Calu3 (cell line): ENCODE data around the gene ARHGAP8. TPM values are rescaled to one million over a fixed set of nuclear protein-coding genes. Genes with fewer than 3 reads are reported as not detected.

Source experiments
- BruUV-seq: library from RNA; stranded (reverse); fragments of 400-500 nt; replicated peaks from 2 replicates; lab custom pipeline; 2021; lab: Mats Ljungman, UMichigan
- CTCF ChIA-PET: fragments of 300-600 bp; sonication (Branson Sonifier 250); formaldehyde crosslinking; loops from one replicate; lab custom pipeline; 2022; ENCODE audit warnings: antibody characterized with exemption; lab: Charles Lee
- DNase-seq: peaks from one replicate; pipeline ENCODE4 v3.0.0; 2022
- H3K27ac Mint-ChIP-seq: one replicate; pipeline ENCODE4 v1.8.0; 2022; ENCODE audit warnings: mixed read lengths; ENCODE audit not compliant: unreplicated experiment
- H3K27me3 Mint-ChIP-seq: one replicate; pipeline ENCODE4 v1.8.0; 2022; ENCODE audit warnings: mixed read lengths; ENCODE audit not compliant: unreplicated experiment
- H3K36me3 Mint-ChIP-seq: one replicate; pipeline ENCODE4 v1.8.0; 2022; ENCODE audit warnings: mild to moderate bottlenecking, moderate library complexity, mixed read lengths; ENCODE audit not compliant: insufficient read depth, unreplicated experiment
- H3K4me1 Mint-ChIP-seq: one replicate; pipeline ENCODE4 v1.8.0; 2022; ENCODE audit warnings: mild to moderate bottlenecking, low read depth, mixed read lengths; ENCODE audit not compliant: unreplicated experiment
- H3K4me3 Mint-ChIP-seq: one replicate; pipeline ENCODE4 v1.8.0; 2022; ENCODE audit warnings: mild to moderate bottlenecking, low read depth, moderate library complexity, mixed read lengths; ENCODE audit not compliant: unreplicated experiment
- H3K9me3 Mint-ChIP-seq: one replicate; pipeline ENCODE4 v1.8.0; 2022; ENCODE audit warnings: low read depth, mixed read lengths; ENCODE audit not compliant: unreplicated experiment
- intact Hi-C: fragments of 100-400 bp; cut with micrococcal nuclease; formaldehyde crosslinking; loops from one replicate; pipeline ENCODE4 v1.10.0; 2022; ENCODE audit not compliant: unreplicated experiment
- total RNA-seq: library from RNA; stranded (reverse); gene quantifications from 2 replicates; pipeline ENCODE4 v1.2.3, GENCODE V29; 2022
- TF ChIP-seq, protein P1 (sequence below): fragments of 200-600 bp; IDR thresholded peaks from one replicate; pipeline ENCODE4 v1.8.0; 2022; ENCODE audit warnings: antibody characterized with exemption; ENCODE audit not compliant: unreplicated experiment

The ARHGAP8 gene
- total RNA-seq, 1 experiment from 2014 or later, result 127 TPM

DNA sequence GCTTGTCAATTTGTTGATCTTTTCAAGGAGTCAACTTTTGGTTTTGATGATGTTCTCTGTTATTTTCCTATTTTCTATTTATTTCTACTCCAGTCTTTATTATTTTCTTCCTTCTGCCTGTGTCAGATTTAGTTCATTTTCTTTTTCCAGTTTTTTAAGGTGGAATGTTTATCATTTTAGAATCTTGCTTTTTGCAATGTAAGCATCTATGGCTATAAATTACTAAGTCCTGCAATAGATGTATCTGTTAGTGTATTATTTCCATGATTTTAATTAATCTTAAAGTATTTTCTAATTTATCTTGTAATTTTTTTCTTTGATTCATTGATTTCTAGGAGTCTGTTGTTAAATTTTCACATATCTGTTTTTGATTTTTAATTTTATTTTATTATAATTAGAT lies 81.7 kb downstream of the ARHGAP8 start:
- no TSS peak for BruUV-seq
- Mint-ChIP-seq H3K27ac (no peak overlapping the region), H3K36me3 (peaks cover 28% of the 10 kb centered on the region), H3K4me3 (no peak overlapping the region), H3K9me3 (peaks cover 3% of the 10 kb centered on the region), H3K27me3 (no peaks in the 10 kb centered on the region), H3K4me1 (no peaks in the 10 kb centered on the region)
- CTCF ChIA-PET, result interaction anchor here (0.6 kb wide), 1 partner anchor 80 kb away, joined by 7 read pairs; no protein-coding TSS in a partner anchor
- DNase-seq, result no peak
- intact Hi-C loops, result no loop called here
- TF ChIP-seq, protein P1, sequence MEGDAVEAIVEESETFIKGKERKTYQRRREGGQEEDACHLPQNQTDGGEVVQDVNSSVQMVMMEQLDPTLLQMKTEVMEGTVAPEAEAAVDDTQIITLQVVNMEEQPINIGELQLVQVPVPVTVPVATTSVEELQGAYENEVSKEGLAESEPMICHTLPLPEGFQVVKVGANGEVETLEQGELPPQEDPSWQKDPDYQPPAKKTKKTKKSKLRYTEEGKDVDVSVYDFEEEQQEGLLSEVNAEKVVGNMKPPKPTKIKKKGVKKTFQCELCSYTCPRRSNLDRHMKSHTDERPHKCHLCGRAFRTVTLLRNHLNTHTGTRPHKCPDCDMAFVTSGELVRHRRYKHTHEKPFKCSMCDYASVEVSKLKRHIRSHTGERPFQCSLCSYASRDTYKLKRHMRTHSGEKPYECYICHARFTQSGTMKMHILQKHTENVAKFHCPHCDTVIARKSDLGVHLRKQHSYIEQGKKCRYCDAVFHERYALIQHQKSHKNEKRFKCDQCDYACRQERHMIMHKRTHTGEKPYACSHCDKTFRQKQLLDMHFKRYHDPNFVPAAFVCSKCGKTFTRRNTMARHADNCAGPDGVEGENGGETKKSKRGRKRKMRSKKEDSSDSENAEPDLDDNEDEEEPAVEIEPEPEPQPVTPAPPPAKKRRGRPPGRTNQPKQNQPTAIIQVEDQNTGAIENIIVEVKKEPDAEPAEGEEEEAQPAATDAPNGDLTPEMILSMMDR, result no peak

DNA sequence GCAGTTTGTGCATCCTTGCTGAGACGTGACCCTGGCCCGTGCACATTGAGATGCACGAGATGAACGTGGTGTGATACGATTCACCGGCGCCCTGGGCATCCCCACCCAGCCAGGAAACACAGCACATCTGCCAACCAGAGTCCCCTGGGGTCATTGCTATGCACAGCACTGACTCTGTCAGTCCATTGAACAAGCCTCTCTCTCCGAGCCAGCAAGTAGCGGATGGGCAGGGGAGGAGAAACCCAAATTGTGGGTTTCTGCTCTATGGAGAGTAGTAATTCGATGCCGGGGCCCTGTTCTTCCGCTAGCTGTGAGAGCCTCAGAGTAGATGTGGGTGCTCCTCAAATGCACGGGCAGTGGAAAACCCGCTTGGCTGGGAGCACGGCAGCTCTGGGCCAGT lies 85.1 kb downstream of the ARHGAP8 start:
- Mint-ChIP-seq H3K27me3 (no peaks in the 10 kb centered on the region), H3K4me1 (no peaks in the 10 kb centered on the region), H3K27ac (no peak overlapping the region), H3K36me3 (peaks cover 22% of the 10 kb centered on the region), H3K9me3 (peaks cover 3% of the 10 kb centered on the region), H3K4me3 (no peak overlapping the region)
- CTCF ChIA-PET, result no interaction called here
- TF ChIP-seq, protein P1, result no peak
- no peak for DNase-seq
- intact Hi-C loops, result no loop called here
- no TSS peak for BruUV-seq

DNA sequence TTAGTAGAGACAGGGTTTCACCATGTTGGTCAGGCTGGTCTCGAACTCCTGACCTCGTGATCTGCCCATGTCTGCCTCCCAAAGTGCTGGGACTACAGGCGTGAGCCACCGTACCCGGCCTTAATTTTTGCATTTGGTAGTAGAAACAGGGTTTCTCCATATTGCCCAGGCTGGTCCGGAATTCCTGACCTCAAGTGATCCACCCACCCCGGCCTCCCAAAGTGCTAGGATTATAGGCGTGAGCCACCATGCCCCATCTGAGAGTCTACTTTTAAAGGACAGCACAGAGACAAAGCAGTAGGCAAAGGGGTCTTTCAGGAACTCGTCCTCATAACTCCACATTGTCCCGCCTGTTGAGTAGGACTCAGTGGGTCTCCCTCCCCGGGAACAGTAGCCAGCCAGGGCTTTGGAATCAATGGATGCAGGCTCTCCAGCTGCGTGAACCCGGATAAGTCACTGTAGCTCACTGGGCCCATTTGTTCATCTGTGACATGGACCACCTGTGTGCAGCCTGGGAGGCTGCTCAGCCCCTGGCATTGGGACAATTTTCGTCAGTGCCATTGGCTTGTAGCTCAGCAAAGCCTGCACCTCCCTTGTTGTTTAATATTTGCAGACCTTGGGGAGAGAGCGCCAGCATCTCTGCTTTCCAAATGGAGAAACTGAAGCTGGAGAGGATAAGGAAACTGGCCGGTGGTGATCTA lies 86.1 kb downstream of the ARHGAP8 start:
- H3K9me3 Mint-ChIP-seq, result peaks cover 3% of the 10 kb centered on the region
- H3K4me3 Mint-ChIP-seq, result no peak overlapping the region
- no peaks in the 10 kb centered on the region for H3K27me3 Mint-ChIP-seq
- TF ChIP-seq, protein P1, result no peak
- no peak overlapping the region for H3K27ac Mint-ChIP-seq
- intact Hi-C loops, result no loop called here
- no peak for DNase-seq
- no TSS peak for BruUV-seq
- peaks cover 14% of the 10 kb centered on the region for H3K36me3 Mint-ChIP-seq
- CTCF ChIA-PET, result no interaction called here
- no peaks in the 10 kb centered on the region for H3K4me1 Mint-ChIP-seq

DNA sequence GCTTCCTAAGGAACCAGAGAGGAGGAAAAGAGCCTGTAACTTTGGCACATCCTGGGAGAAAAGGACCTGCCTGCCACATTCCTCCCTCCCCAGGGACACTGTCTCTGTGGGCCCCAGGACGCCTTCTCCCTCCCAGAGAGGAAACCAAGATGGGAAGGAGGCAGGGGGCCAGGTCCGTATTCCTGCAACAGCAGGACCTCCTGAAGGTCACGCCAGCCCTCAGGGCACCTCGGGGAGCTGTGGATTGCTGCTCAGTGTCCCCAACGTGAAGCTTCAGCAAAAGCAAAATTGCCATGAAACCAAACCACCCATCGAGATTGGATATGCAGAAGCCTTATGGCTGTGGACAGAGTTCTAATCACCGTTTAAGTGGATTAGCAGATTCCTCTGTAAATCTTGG lies 86.7 kb downstream of the ARHGAP8 start:
- BruUV-seq, result no TSS peak
- no peaks in the 10 kb centered on the region for H3K4me1 Mint-ChIP-seq
- peaks cover 14% of the 10 kb centered on the region for H3K36me3 Mint-ChIP-seq
- H3K9me3 Mint-ChIP-seq, result peaks cover 1% of the 10 kb centered on the region
- DNase-seq, result no peak
- no peaks in the 10 kb centered on the region for H3K27me3 Mint-ChIP-seq
- CTCF ChIA-PET, result no interaction called here
- no peak overlapping the region for H3K27ac Mint-ChIP-seq
- TF ChIP-seq, protein P1, result no peak
- H3K4me3 Mint-ChIP-seq, result no peak overlapping the region
- intact Hi-C loops, result no loop called here
